GM19395 (cell line): ENCODE results near the gene LVRN.
"Not testable (repeated sequence)": the region's sequence is repeated elsewhere in the genome, so short reads cannot be mapped to it uniquely, and the experiment has no call there.

Source experiments
- ATAC-seq: cut with Tn5 transposase; IDR thresholded peaks from one replicate; pipeline ENCODE4 v1.9.1; 2021; ENCODE audit warnings: mild to moderate bottlenecking, moderate library complexity; ENCODE audit not compliant: unreplicated experiment

Gene LVRN, protein sequence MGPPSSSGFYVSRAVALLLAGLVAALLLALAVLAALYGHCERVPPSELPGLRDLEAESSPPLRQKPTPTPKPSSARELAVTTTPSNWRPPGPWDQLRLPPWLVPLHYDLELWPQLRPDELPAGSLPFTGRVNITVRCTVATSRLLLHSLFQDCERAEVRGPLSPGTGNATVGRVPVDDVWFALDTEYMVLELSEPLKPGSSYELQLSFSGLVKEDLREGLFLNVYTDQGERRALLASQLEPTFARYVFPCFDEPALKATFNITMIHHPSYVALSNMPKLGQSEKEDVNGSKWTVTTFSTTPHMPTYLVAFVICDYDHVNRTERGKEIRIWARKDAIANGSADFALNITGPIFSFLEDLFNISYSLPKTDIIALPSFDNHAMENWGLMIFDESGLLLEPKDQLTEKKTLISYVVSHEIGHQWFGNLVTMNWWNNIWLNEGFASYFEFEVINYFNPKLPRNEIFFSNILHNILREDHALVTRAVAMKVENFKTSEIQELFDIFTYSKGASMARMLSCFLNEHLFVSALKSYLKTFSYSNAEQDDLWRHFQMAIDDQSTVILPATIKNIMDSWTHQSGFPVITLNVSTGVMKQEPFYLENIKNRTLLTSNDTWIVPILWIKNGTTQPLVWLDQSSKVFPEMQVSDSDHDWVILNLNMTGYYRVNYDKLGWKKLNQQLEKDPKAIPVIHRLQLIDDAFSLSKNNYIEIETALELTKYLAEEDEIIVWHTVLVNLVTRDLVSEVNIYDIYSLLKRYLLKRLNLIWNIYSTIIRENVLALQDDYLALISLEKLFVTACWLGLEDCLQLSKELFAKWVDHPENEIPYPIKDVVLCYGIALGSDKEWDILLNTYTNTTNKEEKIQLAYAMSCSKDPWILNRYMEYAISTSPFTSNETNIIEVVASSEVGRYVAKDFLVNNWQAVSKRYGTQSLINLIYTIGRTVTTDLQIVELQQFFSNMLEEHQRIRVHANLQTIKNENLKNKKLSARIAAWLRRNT

DNA sequence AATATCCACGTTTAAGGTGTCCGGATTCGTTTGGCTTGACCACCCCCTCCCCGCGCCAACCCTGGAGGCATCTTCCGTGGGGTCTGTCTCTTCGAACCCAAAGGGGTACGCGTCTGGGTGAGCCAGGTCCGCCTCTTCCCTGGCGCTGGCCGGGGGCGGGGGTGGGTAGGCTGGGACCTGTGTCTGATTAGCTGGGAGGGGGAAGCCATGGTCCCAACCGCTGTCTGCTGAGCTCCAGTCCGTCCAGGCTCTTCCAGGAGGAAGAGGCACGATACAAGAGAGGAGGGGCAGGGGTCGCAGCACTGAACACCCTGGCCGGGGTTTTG is at the start of gene LVRN:
LVRN (plus strand) TSS at position 237 of the 326 bp plus-strand sequence. CDS start 143 bp downstream, outside the sequence.
- no peak for ATAC-seq

DNA sequence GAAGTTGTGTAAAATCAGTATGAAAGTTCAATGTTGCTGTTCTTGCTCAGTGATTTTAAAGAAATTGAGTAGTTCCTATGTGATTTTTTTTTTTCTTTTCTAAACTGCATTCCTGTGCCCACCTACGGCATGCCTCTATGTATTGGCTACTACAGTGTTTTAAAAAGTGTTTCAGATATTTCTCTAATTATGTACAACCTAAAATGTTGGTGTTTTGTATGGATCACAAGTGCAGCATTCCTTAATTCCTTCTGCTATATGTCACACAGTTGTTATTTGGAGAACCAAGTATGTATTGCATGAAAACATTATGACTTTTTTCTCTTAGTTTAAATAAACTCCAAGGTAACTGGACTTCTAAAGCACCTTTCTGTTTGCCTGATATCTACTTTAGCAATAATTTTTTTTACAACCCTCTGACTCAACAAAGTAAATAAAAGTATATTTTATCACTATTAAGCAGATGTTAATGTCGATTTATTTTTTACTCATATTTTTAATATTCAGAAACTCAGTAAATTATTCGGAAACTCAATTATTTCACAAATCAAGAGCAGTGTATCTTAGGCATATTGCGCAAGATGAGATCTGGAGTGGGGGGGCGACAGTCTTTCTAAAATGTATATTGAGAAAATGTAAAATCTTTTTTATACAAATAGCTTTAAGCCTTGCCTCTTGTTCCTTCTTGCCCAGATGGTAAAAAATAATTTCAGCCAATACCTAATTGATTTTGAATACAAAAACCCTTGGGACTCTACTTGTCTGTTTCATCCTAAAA is 48.5 kb upstream of the LVRN start:
- ATAC-seq = not testable (repeated sequence)

DNA sequence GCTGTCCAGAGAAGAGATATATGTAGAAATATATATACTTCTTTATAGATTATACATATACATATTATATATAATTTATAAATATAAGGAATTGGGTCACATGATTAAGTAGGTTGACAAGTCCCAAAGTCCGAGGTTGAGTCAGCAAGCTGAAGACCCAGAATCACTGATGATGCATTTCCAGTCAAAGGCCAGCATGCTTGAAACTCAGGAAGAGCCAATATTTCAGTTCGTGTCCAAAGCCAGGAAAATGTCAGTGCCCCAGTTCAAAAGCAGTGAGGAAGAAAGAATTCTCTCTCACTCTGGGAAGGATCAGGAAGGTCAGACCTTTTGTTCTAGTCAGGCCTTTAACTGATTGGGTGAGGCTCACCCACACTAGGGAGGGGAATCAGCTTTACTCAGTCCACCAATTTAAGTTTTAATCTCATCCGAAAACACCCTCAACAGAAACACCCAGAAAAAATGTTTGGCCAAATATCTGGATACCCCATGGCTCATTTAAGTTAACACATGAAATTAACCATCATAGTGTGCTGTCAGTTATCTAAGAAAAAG is 42.0 kb upstream of the LVRN start:
- no peak for ATAC-seq

DNA sequence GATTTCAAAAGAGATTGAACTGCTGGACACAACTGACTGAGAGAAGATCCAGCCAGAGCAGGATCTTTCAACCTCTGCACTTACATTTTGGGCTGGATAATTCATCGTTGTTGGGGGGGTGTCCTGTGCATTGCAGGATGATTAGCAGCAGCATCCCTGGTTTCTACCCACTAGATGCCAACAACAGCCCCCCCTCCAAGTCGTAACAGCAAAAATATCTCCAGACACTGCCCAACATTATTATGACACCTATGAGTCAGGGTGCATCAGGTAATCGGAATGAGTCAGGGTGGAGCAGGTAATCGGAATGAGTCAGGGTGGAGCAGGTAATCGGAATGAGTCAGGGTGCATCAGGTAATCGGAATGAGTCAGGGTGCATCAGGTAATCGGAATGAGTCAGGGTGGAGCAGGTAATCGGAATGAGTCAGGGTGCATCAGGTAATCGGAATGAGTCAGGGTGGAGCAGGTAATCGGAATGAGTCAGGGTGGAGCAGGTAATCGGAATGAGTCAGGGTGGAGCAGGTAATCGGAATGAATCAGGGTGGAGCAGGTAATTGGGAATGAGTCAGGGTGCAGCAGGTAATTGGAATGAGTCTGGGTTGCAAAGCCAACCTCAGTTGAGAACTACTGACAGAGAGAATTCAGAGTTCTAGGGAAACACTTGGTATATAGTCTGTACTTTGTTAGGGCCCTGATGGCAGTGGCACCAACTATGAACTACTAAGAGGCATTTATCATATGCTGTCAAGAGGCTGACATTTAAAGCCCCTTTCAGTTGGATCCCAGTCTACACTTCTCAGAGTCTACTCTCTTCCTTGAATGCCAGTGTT is 33.5 kb upstream of the LVRN start:
- not testable (repeated sequence) for ATAC-seq

DNA sequence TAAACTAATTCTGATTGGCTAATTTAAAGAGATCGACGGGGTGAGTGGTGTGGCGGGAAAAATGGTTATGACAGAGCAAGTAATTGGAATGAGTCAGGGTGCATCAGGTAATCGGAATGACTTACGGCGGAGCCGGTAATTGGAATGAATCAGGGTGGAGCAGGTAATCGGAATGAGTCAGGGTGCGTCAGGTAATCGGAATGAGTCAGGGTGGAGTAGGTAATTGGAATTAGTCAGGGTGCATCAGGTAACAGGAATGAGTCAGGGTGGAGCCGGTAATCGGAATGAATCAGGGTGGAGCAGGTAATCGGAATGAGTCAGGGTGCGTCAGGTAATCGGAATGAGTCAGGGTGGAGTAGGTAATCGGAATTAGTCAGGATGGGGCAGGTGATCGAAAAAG is 32.1 kb upstream of the LVRN start:
- not testable (repeated sequence) for ATAC-seq

DNA sequence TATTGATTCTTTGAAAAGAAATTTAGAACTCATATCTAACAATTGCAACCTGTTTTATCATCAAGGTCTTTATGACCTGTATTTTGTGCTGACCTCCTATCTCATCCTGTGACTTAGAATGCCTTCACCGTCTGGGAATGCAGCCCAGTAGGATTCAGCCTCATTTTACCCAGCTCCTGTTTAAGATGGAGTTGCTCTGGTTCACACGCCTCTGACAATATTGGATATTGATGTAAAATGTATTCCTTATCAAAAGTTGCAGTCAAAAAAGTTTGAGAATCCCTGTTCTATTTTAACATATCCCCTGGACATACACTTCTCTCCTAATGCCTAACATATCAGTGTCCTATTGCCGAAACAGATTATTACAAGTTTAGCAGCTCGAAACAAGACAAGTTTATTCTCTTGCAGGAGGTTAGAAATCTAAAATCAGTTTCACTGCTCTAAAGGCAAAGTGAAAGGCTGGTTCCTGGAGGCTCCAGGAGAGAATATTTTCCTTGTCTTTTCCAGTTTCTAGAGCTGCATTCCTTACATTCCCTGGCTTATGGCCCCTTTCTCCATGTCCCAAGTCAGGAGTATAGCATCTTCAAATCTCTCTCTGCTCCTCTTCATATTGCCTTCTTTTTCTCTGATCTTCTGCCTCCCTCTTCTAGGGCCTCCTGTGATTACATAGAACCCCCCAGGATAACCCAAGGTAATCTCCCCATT is 31.5 kb upstream of the LVRN start:
- ATAC-seq = no peak

DNA sequence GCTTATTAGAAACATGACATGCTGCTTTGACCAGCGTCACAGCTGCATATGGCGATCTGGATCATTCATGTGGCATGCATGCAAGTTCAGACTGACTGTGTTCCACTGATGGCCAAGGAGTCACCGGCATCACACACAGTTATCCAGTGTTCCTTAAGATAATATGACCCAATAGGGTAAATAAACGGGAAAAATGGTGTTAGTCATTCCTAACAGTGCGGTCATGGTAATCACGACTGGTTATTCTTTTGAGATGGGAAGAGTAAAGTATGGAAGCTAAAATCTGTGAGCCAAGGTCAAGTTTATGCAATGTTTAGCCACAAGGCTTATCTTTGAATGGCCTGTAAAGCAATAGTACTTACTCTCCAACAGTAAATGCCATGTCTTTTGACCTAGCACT is 29.3 kb upstream of the LVRN start:
- ATAC-seq = no peak

DNA sequence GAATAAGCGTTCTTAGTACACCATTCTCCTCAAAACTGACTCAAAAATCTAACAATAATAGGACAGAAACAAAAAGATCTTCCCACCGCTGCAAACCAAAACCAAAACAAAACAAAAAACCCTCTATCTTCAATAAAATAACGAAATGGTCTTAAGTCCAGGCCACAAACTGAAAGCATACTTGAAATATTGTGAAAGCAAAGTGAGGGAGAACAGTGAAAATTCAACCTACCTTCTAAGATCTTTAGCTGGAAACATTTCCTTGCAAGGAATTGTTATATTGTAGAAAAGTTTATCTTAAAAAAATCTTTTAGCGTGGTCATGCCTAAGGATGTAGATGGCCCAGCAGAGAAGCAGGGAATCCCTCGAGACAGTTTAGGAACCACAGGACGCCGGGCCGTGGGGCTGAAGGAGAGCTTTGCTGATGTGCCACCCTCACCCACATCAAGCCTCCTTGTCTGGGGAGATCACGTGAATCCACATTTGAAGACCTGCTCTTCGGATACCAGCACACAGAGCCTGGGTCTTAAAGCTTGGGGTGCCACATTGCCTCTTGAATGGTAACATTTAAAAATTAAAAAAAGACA is 27.8 kb upstream of the LVRN start:
- no peak for ATAC-seq

DNA sequence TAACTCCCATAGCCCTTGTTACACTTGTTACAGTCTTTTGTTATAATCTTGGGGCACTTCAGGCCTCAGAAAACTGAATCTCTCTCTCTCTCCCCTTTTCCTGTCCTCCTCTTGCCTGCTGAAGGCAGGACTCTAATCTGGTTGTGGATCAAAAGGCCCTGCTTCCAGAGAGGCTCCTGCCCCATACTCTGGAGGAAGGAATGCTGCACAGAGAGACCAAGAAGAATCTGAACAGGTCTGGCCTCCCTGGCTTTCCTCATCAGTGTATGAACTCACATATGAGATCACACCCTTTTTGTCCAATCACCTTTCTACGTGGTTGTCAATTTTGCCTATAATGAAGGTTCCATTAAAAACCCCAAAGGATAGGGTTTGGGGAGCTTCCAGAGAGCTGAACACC is 26.2 kb upstream of the LVRN start:
- ATAC-seq = no peak

DNA sequence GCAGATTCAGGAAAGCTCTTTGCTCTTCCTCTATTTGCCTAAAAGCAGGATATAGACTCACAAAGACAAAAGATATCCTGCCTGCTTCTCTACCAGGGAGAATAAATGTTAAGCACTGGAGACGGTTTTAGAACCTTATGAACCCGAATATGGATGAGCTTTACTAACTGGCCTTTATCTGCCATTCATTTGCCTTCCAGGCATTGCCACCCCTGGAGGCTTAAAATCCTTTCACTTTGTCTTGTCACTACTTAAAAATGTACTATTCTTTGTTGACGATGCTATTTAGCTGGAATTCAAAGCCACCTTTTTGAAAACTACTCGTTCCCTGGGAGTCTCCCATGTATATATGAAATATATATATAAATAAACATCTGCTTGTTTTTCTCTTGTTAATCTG is 23.2 kb upstream of the LVRN start:
- ATAC-seq = no peak

DNA sequence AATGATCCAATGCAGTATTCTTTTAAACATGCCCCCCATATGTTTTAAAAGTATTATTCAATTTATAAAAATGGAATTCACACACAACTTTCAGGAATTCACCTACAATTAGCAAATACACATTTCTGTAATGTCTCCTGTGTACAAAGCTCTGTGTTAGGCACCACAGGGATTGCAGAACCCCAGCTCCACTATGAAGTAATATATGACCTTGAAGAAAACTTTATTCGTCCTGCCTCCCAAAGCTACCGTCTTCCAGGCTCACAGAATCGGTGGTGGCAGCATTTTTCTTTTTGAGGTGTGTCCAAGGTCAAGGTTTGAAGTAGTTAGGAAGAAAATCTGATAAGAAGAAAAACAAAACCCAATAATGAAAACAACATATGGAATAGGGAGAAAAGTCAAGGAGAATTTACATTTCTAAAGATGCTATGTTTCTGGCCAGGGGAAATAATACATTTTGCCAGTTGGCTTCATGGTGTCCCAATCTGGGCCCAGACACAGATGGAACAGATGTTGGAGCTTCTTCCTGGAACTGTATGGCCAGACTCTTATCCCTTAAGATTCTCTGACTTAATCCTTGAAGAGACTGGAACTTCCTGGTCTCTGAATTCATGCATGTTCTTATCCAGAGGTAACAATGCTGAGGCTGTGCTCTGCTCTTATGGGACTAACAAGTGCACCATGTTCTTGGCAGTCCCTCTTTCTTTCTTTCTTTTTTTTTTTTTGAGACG is 22.0 kb upstream of the LVRN start:
- ATAC-seq = no peak

DNA sequence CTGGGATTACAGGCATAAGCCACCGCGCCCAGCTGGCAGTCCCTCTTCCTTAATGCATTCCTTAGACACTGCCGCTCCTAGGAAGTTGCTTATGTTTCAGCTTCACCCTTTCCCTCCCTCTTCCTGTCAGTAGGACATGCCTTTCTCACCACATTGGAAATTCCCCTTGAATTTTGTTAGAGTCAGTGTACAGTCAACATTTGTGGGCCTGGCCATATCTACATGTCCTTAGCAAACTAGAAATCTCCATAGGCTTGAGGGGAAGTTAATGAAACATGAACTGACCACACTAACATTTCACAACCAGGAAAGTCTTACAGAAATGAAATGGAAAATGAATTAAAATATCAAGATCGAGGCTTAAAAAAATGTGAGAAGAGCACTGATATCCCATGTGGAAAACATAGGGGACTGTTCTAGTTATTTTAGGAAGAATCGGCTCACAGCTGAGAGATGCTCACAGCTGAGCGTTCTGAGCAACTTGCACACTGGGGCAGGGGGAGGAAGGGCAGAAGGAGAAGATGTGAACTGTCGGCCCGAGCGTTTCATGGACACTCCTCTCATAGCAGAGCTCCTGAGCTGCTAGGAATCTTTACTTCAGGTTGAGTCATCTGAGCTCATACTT is 21.1 kb upstream of the LVRN start:
- no peak for ATAC-seq

DNA sequence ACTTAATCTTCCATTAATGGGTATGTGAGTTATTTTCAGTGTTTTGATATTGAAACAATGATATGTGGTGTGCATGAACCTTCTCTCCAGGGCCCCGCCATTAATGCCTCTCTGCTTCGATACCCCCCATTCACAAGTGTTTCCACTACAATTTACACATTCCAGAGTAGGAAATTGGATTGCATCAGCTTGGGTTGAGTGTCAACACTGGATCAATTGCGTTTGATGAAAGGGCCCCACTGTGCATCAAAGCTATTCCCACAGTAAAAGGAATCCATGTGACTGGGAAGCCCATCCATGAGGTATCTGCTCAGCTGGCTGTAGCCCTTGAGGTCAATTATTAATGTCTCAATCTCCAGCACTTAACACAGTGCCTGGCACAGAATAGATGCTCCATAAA is 17.8 kb upstream of the LVRN start:
- no peak for ATAC-seq

DNA sequence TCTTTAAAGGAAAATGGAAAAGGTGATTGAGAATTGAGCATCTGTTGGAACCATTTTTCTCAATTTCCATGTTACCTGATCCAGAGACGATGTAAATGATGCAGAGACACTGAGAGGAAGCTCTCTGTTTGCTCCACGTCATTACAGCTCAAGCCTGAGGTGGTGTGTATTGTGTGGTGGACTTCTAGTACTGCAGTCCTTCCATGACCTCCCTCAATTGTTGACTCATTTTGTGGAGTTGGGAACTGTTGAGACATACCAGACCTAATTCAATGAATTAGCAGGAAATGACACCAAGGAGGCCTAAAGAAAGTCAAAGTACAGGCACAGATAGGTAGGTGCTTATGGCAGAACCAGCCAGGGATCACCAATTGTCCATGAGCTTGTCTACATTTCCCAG is 15.6 kb upstream of the LVRN start:
- no peak for ATAC-seq

DNA sequence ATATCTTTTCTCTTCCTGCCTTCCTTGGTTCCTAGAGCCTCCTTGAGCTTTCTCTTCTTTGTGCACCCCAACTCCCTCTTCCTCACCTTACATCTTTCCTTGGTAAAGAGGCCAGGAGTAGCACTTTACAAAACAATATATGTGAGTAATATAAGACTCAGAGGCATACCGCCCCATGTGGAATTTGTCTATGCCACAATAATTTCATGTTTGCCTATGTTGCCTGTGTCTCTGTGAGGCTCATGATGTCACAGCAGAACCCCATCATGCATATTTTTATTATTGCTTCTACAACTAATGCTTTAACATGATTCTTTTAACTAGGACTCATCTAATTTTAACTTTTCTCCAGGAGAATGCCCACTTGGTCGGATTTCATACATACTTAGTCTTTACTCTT is 15.0 kb upstream of the LVRN start:
- ATAC-seq = no peak

DNA sequence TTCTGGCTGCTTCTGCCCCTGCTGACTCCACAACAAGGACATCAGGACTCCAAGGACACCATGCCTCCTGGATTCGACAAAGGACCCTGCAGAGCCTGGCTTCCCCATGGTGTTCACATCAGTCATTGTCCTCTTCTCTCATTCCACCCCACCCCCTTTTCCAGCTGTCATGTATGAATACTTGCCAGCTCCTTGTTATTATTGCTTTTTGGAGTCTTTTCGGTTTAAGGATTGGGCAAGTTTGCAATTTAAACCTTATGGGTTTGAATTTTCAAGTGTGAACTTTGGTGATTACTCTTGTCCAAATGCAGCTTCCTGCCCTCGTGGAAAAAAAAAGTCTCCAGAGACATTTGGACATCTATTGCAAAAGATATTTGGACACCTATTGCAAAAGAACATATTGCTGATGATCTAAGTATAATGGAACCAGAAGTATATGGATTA is 14.2 kb upstream of the LVRN start:
- ATAC-seq = no peak

DNA sequence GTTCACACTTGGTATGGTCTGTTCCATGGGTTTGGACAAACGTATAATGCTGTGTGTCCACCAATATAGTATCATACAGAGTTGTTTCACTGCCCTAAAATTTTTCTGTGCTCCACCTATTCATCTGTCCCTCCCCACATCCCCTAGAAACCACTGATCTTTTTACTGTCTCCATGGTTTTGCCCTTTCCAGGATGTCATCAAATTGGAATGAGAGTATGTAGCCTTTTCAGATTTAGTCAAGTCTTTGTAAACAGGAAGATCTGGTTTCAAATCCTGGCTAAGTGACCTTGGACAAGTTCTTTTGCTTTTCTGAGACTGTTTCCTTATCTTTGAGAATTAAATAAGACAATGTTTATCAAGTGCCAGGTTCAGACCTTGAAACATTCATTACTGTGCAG is 13.2 kb upstream of the LVRN start:
- no peak for ATAC-seq

DNA sequence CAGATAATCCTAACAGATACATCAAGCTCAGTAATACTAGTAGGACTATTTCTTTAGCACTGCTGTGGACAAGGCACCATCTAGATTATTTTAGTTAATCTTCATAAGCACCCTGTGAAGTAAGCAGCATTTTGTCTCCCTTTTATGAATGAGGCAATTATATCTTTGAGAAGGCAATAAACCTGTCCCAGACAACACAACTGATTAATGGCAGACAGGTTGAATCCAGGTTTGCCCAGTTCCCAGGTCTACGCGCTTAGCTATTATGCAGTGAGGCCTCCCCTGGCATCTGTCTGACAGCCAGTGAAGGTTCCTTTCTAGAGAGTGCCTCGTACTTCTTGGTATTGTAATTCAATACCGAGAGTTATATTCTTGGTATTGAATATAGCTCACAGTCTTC is 9.7 kb upstream of the LVRN start:
- no peak for ATAC-seq
